Ecto neural progenitor cell (in vitro differentiated cells): ENCODE data around the gene CTSO.

Source experiments
- DNase-seq: peaks from one replicate; pipeline ENCODE4 v3.0.0-alpha.2; 2018; ENCODE audit warnings: low spot score

CTSO gene, protein sequence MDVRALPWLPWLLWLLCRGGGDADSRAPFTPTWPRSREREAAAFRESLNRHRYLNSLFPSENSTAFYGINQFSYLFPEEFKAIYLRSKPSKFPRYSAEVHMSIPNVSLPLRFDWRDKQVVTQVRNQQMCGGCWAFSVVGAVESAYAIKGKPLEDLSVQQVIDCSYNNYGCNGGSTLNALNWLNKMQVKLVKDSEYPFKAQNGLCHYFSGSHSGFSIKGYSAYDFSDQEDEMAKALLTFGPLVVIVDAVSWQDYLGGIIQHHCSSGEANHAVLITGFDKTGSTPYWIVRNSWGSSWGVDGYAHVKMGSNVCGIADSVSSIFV

DNA sequence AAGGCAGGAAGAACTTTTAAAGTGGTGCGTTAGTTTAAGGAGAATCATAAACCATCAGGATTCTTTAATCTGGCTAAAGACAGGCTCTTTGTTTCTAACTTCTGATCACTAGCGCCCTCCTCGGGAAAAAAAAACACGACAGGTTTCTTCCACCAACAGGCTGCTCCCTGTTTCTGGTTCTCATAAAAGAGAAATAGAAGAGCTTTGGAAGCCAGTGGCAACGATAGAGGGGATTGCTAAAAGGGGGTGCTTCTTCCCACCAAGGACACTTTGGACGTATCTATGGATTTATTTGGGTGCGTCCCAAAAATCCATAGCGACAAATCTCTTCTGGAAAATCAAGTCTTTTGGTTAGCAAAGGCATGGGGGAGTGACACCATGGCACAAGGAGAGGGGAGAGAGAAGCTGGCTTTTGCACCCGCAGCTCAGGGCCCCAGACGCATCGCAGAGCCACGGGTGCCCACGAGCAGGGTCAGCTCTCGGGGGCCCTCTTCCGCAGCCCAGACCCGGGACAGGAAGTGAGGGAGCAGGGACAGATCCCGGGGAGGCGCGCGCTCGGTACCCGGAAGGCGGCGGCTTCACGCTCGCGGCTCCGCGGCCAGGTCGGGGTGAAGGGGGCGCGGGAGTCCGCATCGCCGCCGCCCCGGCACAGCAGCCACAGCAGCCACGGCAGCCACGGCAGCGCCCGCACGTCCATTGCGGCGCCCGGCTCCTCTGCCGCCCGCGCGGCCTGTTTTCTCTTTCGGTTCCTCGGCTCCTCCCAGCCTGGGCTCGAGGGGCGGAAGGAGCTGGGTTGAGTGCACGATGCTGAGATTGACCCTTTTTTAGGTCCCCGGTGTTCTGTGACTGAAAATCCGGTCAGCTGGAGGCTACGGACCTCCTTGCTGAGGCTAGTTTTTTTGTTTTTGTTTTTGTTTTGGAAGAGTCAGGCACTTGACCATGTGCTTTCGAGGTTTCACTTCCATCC is at the start of gene CTSO:
CTSO (minus strand) TSS at position 716 of the 967 bp plus-strand sequence; CDS start at position 697, 19 bp downstream.
- DNase-seq, result peak; percentile 76

DNA sequence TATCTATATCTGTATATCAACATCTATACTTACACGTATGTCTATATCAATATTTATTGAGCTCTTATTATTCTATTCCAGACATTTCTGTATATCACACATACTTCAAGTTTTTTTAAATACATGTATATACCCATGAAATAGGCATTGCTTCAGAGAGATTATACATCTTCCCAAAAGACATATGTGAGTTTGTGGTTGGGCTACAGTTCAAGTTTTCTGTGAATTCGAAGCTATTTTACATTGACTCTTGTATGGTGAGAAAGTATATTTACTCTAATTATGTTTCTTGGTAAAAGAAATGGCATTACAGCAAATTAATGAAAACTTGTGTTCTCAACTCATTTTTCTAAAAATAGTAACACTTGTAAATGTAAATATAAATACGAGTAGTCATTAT is 46.8 kb upstream of the CTSO start:
- DNase-seq, result no peak

DNA sequence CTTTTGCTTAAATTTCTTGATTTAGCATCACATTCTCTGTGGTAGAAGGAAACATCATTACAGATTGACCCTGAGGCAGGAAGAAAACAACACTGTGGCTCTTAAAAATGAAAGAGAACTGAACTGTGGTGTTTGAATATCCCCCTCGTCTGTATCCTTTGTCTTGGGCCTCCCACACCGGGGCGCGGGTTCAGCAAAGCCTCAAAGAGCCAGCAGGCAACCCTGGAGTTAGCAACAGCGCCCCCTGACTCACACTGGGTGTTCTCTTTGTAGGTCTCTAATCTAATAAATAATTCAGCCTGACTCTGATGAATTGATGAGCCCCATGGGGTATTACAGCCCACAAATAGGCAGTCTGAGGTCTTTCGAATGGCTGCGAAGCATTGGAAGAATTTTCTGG is 46.1 kb upstream of the CTSO start:
- DNase-seq, result peak; percentile 84

DNA sequence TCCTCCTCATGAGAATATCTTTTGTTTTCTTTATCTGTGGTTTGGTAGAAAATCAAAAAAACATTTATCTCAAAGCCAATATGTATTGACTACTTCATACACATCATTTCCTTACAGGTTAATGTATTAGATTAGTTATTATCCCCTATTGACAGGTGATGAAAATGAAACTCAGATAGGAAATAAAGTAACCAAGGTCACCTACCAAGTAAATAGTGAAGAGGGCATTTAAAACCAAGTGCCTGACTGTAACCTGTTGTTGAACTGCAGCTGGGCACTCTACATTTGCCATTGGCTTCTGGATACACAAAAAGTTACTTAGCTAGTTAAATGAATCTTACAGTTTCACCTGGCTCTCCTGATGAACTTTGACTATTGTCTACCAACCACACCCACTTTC is 41.4 kb upstream of the CTSO start:
- DNase-seq, result no peak

DNA sequence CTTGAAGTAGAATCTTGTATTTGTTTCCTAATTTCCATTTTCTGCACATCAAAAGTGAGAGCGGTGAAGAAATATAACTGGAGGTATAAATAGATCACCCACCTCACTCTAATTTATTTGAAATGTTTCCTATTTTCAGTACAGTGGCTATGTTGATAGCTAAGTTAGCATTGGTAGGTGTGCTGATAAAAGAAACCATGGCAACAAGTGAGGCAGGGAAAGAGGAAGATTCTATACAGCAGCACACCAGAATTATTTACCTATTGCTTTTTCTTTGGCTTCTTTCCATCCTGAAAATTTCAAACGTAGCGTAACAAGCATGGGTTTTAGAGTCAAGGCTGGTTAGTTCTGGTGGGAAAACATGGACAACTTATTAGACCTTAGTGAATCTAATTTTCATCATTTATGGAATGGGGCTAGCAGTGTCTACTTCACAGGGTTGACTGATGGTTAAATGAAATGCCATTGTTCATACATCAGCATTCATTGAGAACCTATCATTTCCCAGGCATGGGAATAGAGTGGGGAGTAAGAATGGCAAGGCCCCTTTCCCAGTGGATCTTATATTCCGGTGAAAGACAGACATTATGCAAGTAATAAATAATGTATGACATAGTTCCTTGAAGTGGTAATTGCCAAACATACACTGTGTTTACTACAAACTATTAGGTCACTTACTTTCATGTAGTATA is 30.6 kb upstream of the CTSO start:
- no peak for DNase-seq

DNA sequence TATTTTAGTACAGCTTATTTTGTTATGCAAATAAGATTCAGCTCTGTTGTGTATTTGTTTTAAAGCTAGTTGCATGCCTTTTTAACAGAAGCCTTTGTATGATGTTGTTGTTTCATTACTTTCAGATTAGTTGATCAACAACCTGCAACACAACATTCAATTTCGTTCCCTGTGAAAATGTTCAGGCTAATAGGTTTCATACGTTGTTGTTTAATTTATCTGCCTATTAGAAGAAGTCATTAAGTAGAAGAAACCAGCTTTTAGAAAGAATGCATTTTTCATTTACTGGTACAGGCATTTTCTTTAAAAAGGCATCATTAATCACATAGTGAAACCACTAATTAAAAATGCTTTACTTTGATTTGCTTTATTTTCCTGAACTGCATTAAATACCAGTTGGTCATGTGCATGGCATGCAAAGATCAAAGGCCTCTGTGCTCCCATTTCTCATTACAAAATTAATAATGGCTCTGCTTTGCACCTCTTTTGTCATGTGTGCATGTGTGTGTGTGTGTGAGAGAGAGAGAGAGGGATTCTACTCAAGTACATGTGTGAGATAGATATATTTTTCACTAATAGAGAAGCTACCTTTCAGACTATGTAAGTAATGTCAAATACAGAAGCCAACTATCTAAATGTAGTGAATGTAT is 29.2 kb upstream of the CTSO start:
- DNase-seq, result no peak

DNA sequence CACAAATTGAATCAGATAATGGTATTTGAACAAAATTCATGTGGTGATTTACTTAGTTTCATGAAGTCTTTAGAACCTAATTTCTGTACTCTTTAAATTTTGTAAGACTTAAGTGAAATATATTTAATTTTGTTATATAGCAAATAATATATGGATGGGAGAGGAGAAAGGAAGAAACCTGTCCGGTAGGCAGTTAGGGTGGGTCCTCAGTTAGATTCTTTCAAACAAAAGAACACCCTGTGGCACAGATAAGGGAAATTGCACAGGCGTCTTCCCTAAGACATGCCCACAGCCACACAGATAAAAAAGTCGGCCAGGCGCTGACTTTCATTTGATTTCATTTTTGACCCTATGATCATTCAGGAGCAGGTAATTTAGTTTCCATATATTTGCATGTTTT is 25.1 kb upstream of the CTSO start:
- no peak for DNase-seq

DNA sequence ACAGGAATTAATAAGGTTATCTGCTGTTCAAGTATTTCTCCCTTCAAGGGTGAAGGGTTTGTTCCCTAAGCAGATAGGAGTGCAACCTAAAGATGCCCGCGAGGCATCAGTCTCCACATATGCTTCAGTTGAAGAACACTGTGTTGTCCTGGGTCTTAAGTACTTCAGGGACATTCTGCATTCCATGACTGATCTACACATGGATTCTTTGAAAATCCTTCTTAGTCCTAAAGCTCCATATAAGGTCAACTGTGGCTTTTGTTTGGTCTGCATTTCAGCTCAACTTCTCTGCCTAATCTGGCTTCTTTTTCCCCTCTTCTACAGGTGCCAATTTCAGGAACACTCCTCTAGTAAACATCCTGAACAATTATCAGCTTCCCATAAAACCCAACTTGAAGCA is 21.8 kb upstream of the CTSO start:
- no peak for DNase-seq

DNA sequence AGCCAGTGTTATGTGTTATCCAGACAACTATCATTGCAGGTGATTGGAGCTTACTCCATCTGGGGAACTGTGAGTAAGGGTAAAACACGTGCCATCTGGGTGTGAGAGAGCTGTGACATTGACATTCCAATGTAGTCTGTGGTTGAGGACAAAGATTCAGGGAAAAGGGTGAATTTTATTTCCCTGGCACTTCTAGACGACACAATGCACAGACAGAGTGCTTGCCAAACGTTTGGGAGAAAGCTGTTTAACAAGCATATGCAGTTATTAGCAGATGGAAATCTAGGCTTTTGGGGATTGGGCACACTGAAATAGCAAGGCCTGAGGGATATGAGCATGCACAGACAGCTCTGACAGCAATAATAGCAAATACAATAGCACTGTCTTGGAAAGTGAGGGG is 21.3 kb upstream of the CTSO start:
- no peak for DNase-seq

DNA sequence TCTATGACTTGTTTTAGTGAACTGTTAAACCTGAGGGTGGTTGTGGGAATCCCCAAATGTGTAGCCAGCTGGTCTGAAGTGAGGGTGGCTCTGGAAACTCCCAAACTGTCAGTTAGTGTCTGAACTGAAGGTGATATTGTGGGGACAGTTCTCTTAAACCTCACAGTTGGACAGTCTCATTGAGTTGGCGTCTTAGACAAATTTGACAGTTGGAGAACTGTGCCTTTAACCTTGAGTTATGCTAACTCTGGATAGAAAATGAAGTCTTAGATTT is 20.7 kb upstream of the CTSO start:
- DNase-seq, result no peak

DNA sequence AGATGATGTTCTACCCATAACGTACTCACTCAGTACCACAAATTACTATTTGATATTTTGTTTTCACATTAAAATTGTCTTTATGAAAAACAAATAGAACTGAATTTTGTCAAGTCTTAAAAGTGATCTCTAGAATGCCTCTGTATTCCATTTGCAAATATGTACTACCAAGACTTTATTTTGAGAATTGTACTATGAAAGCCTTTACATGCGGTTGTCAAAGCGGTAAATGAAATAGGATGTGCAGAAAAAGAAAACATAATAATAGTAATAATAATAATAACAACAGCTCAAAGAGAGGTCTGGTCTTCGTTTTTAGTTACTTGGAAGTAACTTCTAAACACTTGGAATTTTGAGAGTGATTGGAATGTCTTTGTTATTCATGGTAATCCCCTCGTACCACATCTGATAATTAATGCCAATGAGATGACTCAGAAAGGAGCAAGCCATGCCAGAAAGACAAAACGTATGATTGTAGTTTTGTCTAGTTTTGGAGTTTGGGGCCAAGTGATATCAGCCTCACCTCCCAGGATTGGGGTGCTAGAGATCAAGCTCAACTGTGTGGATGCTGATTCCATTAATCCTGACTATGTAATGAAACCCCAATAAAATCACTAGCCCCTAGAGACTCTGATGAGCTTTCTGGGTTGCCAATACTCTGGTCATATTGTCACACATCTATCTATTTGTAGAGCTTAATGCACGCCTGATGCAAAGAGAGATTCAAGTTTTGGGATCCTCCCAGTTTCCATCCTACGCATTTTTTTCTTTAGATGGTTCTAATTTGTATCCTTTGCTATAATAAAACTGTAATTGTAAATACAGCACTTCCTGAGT is 20.2 kb upstream of the CTSO start:
- DNase-seq, result no peak

DNA sequence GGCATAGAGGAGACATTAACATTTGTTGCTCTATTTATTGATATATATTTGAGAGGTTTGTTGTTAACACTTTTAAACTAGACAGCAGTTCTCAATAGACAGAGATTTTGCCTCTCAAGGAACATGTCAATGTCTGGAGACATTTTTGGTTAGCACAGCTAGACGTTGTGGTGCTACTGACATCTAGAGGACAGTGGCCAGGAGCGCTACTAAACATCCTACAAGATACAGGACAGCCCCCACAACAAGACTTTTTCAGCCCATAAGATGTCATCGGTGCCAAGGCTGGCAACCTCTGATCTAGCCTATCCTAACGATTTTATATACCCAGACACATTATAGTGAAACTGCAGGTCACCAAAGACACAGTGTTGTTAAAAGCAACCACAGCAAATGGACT is 18.4 kb upstream of the CTSO start:
- no peak for DNase-seq

DNA sequence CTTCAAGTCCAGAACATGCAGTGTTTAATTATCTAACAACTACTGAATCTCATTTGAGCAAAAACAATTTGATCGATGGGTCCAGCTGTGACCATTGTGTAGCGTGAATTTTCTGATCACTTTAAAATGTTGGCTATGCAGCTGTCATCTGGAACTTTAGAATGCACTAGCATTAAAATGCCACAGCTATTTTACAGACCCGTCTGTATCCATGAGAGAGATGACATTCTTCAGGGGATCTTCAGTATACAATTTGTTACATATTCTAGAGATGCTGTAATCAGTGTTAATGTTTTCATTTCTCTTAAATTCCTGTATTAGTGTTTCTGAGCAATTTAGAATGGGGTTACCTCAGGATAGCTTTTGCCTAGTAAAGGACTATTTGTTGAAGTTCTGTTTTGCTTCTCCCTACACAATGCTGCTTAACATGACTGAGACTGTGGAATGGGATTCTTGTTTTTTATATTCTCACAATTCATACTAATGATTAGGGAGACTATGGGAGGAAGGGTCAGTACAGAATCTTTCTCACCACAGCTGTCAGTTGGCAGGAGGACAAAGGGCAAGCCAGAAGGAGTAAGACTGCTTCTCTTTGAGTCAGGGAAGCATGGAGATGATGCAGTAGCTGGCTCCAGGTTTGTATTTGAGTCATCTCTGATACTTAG is 13.2 kb upstream of the CTSO start:
- DNase-seq, result no peak

DNA sequence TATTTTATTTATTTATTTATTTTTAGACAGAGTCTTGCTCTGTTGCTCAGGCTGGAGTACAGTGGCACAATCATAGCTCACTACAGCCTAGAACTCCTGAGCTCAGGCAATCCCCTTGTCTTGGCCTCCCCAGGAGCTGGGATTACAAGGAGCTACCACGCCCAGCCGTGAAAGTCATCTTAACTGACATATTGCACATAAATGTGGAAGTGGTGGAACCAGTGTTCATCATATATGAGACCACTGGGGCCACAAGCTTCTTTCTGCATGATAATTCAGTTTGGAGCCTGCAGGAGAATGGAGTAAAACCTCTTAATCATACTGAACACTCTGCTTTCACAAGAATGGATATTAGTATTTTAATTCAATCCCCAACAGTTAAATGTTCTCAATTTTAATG is 12.5 kb upstream of the CTSO start:
- no peak for DNase-seq

DNA sequence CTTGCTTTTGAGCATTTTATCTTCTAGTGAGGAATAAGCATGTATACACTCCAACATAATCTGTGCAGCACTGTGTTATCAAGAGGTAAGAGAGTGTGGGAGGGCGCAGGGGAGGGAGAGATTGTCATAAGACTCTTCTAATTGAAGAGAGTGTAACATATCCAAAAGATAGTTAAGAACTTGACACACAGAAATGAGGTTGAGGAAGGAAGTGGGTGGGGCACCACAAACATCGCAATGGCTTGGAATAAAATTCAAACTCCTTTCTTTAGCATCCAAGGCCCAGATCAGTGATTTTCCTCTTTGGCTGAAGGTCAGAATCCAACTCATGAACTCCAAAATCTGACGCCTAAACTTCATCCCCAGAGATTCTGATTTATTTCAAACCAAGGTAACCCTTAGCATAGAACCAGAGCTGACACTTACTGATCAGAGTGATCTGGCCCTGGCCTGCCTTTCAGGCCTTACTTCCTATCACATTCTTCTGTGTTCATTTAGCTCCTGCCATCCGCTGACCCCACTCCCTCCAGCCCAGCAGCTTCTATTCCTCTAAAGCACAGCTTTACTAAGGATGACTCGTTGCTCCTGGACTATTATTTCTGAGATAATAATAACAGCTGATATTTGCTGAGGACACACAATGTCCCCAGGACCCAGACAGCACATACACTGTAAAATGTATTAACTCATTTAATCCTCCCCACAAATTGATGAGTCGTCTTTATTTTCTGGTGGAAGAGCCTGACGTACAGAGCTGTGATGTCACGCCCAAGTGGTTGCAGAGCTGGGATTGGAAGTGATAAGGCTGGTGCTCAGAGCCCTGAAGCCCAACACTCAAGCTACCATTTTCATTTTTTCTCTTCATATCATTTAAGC is 10.6 kb upstream of the CTSO start:
- no peak for DNase-seq

DNA sequence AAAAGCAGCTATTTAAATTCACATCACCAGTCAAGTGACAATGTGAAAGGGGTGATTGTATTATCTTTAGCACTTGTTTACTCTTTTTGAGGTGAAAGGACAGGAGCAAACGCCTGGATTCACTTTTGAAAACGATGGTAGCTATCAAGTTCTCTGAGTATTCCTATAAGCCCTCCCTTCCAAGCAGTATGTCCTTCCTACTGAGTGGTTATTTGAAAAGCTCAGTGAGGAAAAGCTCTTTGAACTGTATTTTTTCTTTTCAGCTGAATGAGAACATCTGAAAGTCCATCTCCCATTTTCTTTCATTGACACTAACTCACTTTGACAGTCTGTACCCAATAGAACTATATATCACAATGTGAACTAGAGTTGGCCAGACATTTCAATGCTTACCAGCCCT is 9.1 kb upstream of the CTSO start:
- no peak for DNase-seq

DNA sequence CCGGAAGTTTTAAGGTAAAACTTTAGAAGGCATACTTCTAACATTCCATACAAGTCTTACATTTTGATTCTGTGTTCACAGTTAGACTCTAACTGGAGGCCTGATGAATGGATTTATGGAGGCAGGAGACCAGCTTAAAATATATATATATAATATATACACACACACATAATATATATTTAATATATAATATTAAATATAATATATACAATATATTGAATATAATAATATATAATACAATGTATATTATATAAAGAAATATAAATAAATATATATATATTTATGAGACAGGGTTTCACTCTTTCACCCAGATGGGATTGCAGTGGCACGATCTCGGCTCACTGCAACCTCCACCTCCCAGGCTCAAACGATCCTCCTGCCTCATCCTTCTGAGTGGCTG is 7.9 kb upstream of the CTSO start:
- DNase-seq, result no peak

DNA sequence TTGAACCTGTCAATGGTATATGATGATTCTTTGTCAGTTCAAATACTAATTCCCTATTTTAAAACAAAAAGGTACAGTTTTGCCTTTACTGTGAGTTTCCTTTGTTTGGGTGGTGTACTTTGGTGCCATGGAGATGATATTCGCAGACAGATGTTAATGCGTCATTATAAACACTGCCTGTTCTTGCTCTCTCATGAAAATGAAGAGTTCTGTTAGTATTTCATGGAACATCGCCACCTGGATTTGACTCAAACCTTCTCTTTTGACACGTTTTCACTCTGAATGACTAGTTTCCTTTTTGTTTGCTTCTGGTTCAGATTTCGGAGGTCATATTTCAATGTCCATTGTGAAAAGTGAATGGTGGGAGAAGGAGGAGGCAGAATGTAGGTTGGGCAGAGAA is 6.9 kb upstream of the CTSO start:
- no peak for DNase-seq

DNA sequence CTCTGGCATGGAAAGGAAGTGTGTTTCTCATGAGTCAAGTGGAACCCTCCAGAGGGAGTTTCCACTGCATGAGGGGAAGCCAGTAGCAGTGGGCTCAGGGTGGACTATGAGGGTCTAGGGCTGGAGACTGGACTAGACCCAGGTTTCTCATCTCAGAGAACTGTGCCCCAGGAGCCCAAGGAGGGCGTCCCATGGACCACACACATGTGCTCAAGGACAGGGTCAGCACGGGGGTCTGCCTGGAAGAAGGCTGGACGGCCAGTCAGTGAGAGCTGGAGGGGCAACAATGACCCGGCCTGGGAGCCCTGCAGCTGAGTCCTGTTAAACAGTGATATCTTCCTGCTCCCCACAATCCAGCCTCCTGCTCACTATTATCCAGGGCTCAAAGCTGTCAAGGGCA is 5.8 kb upstream of the CTSO start:
- DNase-seq, result no peak

DNA sequence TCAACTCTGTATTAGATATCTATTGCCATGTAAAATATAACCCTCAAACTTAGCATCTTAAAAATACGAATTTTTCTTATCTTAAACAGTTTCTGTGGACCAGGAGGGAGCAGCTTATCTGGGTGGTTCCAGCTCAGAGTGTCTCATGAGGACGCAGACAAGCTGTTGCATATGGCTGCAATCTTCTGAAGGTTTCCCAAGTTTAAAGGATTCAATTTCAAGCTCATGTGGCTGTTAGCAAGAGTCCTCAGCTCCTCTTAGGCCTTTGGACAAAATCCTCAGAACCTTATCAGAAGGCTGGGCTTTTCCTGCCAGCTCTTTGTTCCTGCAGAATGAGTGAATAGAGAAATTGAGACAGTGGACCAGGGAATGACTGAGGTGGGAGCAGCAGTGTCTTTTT is 2.8 kb upstream of the CTSO start:
- no peak for DNase-seq
